NCI-H748 (cell line): ENCODE data around the gene NFE2L1.

ENCODE experiments used
- DNase-seq: peaks from one replicate; lab custom pipeline; 2025; ENCODE audit not compliant: unreplicated experiment; lab: John Stamatoyannopoulos, UW

NFE2L1 gene

GRCh38 chr17:48107137-48108055 is 59.2 kb downstream of the NFE2L1 start, which contains the start of gene SNX11:
SNX11 (plus strand) TSS chr17:48107766; CDS start chr17:48112044, 4,278 bp downstream.
- DNase-seq, result peak; percentile 97

GRCh38 chr17:48110761-48111160 is 62.6 kb downstream of the NFE2L1 start:
- no peak for DNase-seq
